Tongue (tissue), 2 donors: ENCODE data around the gene RNASE12. TPM values are rescaled to one million over a fixed set of nuclear protein-coding genes. Genes with fewer than 3 reads are reported as not detected.
"Not testable (repeated sequence)": the region's sequence is repeated elsewhere in the genome, so short reads cannot be mapped to it uniquely, and the experiment has no call there.

Experiments used
- DNase-seq: peaks from one replicate; pipeline ENCODE4 v3.0.0-alpha.2; 2015
- total RNA-seq: library from RNA; depleted of rRNA; stranded (reverse); fragments of >200 nt; gene quantifications from one replicate; pipeline ENCODE4 v1.2.3, GENCODE V29; 2014

RNASE12 gene
- total RNA-seq, 1 donor from 2014 or later = not detected

DNA sequence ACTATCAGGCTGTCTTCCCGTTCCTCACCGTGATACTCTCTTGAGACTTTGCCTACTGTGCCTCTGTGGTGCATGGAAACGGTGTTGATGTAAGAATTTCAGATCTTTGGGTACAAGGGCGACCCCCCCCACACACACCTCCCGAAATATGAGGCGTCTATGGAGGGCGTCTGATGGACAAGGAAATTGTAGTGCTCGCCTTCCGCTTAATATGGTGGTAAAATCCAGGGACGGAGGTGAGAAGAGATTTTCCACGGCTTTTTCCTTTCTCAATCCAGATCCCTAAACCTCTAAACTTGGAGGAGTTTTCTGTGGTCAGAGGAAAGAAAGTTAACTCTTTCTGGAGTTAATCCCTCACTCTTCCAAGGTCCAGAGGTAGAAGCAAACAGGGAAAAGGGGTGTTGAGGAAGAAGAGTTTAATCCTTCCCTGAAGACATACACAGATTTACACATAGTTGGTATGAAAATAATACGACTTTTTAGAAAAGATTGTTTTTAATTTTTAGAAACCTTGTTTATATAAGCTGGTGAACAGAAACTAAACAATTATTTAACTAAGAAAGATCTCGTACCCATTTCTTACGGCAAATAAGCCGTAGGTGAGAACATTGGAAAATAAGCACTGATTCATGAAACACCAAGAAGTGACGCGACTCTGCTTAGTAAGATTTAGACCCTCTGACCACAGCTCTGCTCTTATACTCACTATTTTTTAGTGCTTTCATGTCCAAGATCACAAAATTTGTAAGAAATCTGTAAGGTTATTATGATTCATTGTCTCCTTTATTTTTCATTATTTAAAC lies 23.1 kb upstream of the RNASE12 start:
- DNase-seq = peak; percentile 24

DNA sequence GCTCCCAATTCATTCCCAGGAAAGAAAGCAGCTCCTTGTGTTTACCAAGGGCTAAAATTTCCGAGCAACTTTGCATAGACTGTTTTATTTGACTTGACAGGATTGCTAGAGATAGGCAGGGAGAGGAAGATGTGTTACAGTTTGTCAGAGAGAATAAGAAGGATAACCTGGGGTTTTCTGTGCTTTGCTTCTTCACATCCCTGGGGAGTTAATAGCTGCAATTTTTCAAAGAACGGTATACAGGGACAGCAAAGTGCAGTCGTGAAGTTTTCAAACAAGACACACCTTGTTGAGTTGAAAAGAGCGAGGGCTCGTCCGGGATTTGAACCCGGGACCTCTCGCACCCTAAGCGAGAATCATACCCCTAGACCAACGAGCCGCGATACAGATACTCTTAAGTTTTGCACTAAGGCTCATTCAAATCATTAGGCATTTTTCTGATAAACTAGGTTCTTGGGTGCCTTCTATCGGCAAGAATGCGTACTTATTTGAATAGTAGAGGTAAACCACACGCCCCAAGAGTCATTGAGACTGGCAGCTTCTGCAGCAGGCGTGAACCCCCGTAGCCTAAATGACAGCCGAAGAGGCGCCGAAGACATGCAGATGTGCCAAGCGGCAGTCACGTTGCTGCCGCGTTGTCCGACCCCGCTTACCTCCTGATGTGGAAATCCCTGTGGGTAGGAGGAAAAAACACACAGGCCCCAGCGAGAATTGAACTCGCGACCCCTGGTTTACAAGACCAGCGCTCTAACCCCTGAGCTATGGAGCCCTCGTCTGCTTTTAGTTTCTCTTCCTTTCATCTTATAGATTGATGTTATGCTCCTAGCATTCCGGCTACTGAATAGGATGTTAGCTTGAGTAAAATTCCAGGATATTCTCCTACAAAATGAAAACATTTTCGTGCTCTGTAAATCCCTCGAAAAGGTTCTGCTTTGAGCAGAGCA lies 22.2 kb upstream of the RNASE12 start:
- DNase-seq = peak; percentile 96

DNA sequence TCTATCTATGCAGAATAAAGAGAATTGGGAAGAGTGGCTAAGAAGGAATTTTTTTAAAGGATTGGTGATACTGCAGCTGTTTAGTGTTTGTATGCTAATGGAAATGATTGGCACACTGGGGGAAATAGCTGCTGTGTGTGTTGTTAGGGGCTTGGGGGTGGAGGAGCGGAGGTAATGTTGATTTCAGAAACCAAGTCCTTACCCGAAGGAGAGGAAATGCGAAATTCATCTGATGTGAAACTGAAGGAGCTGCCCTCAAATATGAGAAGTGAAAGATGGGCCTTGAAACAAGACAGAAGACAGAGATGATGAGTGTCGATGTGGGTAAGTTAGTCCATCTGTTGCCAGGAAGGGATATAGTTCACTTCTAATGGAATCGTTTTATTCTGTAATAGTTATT lies 21.2 kb upstream of the RNASE12 start:
- DNase-seq = no peak

- no peak for DNase-seq
Measured at GRCh38 chr14:20611277-20611676, 20.1 kb upstream of the RNASE12 start.

DNA sequence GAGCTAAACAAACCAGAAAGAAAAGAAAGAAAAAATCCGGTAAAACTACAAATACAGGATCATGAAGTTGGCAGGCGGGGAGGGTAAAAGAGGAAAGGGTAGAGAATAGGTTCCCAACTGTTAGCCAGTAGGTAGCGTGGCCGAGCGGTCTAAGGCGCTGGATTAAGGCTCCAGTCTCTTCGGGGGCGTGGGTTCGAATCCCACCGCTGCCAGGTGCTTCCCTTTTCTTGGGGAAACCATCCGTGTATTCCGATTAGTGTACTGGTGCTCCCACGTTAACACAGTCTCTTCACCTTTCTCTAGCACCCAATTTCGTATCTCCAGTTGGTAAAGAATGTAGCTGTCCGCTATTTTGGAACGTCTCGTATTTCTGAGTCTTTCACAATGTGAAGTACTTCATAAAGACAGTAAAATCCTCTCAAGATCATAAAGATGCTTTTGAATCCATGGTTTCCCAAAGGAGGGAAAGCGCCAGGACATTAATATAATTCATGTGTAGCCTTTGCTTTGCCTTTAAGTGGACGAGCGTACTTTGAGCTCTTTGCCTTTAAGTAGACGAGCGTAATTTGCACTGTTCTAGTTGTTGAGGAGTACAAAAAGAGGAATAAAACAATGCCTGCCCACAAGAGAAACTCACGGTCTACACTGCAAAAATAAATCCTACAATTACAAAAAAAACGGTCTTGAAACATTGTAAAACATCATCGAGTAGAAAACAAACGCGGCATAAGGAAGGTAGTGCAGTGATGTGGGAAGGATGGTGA lies 19.0 kb upstream of the RNASE12 start:
- peak; percentile 89 for DNase-seq

GRCh38 chr14:20609215-20610001 lies 18.2 kb upstream of the RNASE12 start:
- peak; percentile 96 for DNase-seq

- no peak for DNase-seq
Measured at GRCh38 chr14:20608383-20609110, 17.4 kb upstream of the RNASE12 start.

DNA sequence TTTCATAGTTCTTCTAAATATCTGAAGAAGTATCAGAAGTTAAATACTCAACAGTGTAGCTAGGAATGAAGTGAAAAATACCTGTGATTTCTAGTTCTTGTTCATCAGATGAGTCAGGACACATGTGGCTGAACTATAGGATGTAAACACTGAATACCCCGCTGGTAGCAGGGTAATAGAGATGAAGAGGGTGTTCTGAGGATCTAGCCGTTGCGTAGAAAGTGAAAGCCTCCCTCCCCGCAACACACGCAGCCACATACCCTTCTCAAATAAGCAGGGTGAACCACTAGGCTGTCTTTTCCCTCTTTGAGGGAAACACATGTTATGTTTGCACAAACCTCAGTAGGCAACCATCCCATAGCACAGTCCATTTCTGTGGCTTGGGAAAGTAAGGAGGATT lies 16.4 kb upstream of the RNASE12 start:
- no peak for DNase-seq

- no peak for DNase-seq
Measured at GRCh38 chr14:20606902-20607242, 15.7 kb upstream of the RNASE12 start.

GRCh38 chr14:20606190-20606901 lies 15.2 kb upstream of the RNASE12 start:
- DNase-seq = no peak

GRCh38 chr14:20603813-20604690 lies 12.9 kb upstream of the RNASE12 start:
- peak; percentile 37 for DNase-seq

GRCh38 chr14:20602583-20602982 lies 11.4 kb upstream of the RNASE12 start:
- no peak for DNase-seq

DNA sequence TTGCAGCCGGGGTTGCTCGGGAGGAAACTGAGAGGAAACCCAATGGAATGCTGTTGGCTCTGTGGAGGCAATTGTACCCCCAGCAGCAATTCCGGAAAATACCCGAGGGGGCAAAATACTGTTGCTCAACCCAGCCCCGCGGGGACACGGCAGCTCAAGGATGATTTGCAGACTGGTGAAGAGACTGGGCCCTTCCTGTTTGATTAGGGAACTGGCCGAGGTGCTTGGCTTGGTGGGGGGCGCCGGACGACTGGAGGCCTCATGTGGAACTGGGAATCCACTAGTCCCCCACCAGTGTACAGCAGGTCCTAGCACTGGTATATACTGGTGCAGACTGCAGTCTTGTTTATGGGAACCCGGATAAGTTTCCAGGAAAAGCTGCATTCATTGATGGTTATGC lies 10.3 kb upstream of the RNASE12 start:
- no peak for DNase-seq

DNA sequence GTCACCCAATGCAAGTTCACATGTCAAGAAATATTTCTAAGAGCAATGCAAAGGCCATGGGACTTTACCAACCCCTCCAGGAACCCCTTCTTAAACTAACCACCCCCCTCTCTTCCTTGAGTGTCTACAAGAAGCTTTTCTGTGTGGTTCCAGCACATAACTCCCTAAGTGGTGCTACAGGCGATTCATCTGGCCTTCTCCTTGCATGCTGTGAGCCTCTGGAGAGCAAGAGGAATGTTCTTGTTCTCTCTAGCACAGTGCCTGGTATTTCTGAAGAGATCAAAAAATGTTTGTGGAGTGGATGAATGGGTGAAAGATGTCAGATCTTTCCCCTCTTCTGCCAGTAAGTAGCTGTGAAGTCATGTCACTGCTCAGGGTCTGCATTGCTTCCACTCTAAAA lies 5.9 kb upstream of the RNASE12 start:
- DNase-seq = no peak

DNA sequence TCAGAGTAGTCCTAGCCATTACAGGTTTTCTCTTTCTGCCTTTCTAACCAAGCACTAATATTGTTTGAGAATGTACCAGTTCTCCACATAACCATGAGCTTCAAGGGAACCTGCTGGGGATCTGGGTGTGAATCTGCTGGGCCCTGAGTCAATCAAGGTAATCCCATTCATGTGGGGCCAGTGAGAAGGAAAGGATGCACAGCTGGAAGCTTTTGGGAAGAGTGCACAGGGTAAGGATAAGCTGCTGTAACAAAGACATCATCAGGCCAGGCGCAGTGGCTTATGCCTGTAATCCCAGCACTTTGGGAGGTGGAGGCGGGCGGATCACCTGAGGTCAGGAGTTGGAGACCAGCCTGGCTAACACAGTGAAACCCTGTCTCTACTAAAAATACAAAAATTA lies 4.5 kb upstream of the RNASE12 start:
- not testable (repeated sequence) for DNase-seq

DNA sequence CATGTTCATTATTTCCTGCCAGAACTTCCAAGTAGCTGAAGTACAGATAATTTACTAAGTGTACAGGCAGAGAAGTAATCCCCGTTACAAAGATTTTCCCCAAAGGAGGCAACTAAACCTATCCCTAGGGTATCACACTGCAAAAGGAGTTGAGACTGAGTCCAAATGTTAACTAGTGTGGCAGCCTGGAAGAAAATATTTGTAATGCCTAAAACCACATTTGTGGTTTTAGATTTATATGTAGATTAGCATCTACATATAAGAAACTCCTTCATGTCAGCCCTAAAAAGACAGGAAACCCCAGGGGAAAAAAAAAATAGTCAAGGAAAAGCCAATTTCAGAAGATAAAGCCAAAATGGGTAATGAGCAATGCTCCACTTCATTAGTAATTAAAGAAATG lies 1.4 kb upstream of the RNASE12 start:
- DNase-seq = no peak

- no peak for DNase-seq
Measured at GRCh38 chr14:20587489-20588154, 3.6 kb downstream of the RNASE12 start, which contains the start of gene RNASE11. TSS of gene RNASE11 (minus strand) at chr14:20588001.

DNA sequence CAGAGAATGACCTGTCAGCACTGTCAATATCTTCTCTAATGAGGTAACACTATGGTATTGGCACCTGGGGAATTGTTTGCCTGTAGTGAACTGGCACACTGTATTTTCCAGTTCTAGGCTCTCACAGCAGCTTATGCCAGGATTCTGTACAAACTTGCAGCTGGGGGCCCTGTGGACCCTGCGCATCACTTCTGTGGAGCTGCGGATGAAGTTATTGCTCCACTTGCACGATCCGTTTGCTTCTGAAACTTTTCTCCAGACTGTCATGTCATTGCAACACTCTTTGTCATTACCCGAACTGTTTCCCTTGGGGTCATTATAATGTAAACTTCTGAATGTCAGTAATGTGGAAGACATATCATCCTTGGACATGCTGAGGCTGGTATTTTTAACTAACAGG lies 7.3 kb downstream of the RNASE12 start:
- DNase-seq = no peak

DNA sequence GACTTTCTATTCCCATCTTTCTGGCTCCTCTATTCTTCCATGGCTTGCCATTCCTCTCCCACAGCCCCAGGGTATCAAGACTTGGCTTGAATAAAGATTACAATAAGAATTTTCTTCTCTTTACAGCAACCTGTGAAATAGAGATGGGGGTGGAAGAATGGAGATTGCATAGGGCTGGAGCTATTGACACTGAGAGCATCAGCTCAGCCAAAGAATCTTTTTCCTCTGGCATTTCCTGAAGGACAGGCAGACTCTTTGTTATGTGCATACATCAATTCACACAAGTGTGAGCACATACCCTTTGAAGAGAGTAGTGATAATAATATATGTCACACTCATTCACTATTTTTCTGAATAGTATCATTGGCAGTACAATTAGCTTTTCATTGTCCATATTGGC lies 8.0 kb downstream of the RNASE12 start:
- DNase-seq = no peak
